HUDEP-2 (cell line): Measurements from ENCODE around the gene AMN1.
"Not testable (repeated sequence)": the region's sequence is repeated elsewhere in the genome, so short reads cannot be mapped to it uniquely, and the experiment has no call there.

Experiments
- DNase-seq, 76 experiments: peaks; one replicate each; lab custom pipeline; 2025; ENCODE audit not compliant: unreplicated experiment in 76 of 76; lab: John Stamatoyannopoulos, UW

Gene AMN1

DNA sequence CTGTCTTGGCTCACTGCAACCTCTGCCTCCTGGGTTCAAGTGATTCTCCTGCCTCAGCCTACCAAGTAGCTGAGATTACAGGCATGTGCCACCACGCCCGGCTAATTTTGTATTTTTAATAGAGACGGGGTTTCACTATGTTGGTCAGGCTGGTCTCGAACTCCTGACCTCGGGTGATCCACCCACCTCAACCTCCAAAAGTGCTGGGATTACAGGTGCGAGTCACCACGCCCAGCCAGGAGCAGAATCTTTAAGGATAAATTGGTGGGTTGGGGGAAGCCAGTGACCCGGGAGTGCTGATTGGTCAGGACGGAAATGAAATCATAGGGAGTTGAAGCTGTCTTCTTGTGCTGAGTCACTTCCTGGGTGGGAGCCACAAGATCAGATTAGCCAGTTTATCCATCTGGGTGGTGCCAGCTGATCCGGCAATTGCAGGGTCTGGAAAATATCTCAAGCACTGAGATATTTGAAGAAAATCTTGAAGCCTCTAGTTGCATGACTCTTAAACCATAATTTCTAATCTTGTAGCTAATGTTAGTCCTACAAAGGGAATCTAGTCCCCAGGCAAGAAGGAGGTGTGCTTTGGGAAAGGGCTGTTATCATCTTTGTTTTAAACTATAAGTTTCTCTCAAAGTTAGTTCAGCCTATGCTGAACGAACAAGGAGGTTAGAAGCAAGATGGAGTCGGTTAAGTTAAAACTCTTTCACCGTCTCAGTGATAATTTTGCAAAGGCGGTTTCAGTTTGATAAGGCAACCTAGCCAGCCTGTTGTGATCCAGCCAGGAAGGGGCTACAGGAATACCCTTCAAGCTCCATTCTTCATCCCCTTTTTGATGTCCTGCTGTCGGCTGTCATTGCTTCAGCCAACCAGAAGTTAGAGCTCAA is 5.0 kb upstream of the AMN1 start:
- DNase-seq: peak in 26 of 76 experiments; percentile 9 to 63 (median 26)

DNA sequence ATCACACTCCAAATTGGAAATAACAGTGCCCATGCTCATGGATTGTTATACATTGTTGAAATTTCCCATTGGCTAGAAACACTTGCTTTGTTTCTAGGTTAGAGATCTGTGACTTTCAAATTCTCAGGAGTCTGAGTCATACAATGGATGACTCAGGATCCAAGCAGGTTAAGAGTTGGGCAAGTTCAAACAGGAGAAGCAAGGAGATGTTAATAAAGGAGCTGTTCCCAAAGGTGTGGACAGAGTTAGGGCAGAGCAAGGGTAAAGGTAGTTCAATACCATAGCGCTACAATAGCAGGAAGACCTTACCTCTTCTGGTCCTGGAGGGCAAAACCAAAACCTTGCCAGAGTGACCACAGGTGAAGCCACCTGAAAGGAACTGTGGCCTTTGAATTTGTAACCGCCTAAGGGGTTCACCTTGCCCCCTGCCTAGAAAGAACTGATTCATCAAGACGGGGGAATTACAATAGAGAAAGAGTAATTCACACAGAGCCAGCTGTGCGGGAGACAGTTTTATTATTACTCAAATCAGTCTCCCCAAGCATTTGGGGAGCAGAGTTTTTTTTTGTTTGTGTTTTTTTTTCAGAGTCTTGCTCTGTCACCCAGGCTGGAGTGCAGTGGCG is 4.2 kb upstream of the AMN1 start:
- DNase-seq: peak in 4 of 76 experiments; percentile 4 to 19 (median 9)

- not testable (repeated sequence) for DNase-seq
Measured at GRCh38 chr12:31731203-31731602, 2.4 kb upstream of the AMN1 start.

DNA sequence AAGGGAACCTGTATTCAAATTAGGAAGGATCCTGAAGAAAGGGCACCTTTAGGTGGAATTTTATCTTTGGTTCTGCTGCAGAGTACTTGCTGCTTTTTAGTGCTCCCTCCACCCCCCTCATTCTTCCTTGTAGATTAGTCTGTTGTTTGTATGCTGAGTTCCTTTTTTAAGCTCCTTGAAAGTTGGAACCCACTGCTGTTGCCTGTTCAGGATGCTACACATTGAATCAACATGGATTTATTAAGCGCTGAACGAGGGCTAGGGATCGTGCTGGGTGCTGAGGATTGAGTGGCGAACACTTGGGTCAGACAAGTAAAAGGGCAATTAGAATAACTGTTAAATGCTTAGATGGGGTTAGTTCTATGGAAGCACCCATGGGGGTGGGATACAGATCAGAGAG is 884 bp upstream of the AMN1 start:
- DNase-seq: peak in 3 of 76 experiments; percentile 4 to 7 (median 6)

GRCh38 chr12:31728289-31728916 is 418 bp downstream of the AMN1 start:
- peak in 26 of 76 experiments; percentile 7 to 70 (median 26) for DNase-seq

- no peak for DNase-seq
Measured at GRCh38 chr12:31727192-31727591, 1.6 kb downstream of the AMN1 start.

GRCh38 chr12:31726575-31726974 is 2.2 kb downstream of the AMN1 start:
- no peak for DNase-seq

DNA sequence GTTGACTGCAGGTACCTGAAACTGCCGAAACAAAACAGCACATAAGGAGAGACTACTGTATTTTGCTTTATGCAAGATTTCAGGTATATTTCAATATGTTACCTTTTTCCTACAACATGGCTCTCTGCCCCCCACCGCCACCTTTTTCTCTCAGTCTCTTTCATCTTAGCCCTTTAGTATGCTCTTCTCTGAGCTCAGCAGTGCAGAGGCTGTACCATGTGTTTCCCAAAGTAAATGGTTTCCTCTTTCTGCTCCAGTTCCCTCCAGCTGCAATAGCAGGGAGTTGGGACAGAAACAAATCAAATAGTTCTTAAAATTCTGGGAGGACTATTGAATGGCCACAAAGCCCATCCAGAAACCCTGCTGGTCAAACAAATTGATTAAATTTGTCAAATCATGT is 4.3 kb downstream of the AMN1 start:
- no peak for DNase-seq

GRCh38 chr12:31722580-31722979 is 6.2 kb downstream of the AMN1 start:
- DNase-seq: no peak

- DNase-seq: peak in 2 of 76 experiments; percentile 2 to 12
Measured at GRCh38 chr12:31718542-31719198, 10.2 kb downstream of the AMN1 start.

- DNase-seq: not testable (repeated sequence)
Measured at GRCh38 chr12:31716998-31717397, 11.8 kb downstream of the AMN1 start.

GRCh38 chr12:31715283-31715825 is 13.5 kb downstream of the AMN1 start:
- peak in 41 of 76 experiments; percentile 4 to 76 (median 45) for DNase-seq

DNA sequence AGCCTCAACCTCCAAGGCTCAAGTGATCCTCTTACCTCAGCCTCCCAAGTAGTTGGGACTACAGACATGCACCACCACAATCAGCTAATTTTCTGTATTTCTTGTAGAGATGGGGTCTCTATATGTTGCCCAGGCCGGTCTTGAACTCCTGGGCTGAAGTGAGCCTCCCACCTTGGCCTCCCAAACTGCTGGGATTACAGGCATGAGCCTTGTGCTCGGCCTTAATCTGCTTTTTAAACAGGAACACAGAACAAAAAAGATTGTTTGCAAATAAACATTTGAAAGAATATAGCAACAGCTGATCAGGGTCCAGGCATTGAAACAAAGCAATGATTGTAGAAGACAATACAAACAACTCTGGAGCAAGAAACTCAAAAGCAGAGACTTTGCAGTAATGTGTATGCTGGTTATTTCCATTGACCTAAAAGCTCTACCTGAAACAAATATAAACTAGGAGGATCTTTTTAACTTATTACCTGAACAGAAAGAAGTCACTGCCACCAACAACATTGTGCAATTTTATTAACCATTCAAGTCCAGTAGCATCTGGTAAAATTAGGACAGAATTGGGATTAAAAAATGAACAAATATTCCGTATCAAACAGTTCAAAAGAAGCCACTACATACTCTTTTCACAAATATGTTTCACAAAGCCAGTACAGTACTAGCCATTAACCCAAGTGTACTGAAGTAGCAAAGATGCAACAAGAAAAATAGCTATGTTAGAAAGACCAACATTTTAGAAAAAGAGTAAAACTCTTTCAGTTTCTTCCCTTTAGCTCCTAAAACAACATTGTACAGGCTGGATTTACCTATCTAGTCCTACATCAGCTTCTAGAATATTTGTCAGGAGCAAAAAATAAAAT is 14.2 kb downstream of the AMN1 start:
- DNase-seq: no peak

DNA sequence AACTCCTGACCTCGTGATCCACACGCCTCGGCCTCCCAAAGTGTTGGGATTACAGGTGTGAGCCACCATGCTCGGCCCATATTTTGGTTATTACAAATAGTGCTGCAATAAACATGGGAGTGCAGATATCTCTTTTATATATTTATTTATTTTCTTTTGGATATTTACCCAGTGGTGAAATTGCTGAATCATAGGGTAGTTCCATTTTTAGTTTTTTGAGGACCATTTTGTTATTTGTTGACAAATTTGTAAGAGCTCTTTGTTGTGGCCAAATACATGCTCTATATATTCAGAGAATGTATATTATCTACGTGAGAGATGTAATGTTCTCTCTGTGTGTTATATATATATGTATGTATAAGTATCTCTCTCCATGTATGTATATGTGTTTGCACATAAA is 15.9 kb downstream of the AMN1 start:
- no peak for DNase-seq

DNA sequence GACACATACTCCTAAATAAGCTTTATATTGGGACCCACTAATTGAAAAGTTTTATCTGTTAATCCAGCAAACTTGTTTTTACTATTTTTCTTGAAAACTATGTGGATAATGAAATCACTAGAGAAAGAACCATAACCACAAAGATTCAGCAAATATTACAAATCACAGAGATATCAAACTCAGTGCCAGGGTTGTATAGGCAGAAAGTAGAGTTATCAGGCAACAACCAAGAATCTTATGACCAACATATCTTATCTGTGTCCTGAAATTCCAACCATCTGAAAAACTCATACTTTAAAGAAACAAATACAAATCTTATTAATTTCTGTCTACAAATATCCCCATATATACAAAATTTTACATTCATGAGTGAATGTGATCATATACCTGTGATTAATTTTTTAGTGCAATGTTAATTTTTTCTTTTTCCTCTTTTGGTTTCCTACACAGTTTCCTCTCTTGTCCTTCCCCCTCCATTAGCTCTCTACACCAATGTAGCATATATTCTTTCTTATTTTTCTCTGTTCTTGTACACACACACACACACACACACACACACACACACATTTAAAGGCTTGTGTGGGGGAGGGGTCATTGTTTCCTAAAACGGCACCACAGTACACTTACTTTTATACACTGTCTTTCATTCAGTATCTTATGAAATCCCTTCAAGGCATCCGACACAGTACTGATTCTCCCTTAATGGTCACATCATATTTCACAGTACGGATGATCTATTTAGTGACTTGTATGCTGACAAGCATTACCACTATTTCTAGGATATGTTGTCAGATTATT is 18.6 kb downstream of the AMN1 start:
- no peak for DNase-seq

DNA sequence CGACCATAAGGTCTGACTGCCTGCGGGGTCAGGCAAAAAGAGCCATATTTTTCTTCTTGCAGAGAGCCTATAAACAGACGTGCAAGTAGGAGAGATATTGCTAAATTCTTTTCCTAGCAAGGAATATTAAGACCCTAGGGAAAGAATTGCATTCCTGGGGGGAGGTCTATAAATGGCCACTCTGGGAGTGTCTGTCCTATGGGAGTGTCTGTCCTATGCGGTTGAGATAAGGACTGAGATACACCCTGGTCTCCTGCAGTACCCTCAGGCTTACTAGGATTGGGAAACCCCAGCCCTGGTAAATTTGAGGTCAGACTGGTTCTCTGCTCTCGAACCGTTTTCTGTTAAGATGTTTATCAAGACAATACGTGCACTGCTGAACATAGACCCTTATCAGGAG is 20.7 kb downstream of the AMN1 start:
- DNase-seq: not testable (repeated sequence)

DNA sequence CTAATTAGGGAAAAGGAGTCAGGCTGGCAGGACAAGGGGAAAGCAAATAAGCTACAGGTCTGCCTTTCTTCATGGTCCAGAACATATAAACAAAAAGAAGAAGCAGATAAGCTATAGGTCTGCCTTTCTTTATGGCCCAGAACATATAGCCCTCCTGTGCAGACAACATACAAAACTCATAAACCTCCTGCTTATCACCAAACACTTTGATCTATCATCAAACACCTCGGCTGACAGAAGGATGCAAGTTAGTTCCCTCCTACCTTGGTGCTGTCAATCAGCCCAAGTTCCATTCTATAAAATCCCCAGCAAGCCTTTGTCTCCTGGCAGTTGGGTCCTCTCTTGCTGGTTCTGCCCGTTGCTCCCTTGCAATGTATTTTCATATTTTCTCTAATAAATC is 23.2 kb downstream of the AMN1 start:
- DNase-seq: no peak

DNA sequence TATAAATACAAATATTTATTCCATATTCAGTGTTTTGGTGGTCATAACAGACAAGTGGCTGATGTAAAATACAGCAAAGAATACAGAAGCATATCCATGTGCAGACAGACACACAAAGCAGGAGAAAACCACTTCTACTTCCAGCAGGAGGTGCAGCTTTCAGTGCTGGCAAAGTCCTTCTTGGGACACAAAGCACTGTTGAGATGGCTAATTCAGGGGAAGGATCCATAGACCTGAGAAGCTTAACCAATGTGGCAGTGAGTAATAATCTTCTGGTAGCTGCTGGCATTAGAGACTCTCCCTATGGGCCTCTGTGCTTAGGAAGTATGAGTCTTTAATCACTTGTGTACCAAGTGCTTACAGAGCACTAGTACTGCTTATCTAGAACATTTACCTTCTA is 26.8 kb downstream of the AMN1 start:
- peak in 4 of 76 experiments; percentile 1 to 18 (median 14) for DNase-seq

- DNase-seq: not testable (repeated sequence)
Measured at GRCh38 chr12:31689921-31690320, 38.9 kb downstream of the AMN1 start.
